HG03196 (cell line): ENCODE results near the gene BCL7A.
"Not testable (repeated sequence)": the region's sequence is repeated elsewhere in the genome, so short reads cannot be mapped to it uniquely, and the experiment has no call there.

ENCODE experiments used
- ATAC-seq: cut with Tn5 transposase; IDR thresholded peaks from one replicate; pipeline ENCODE4 v1.9.1; 2021; ENCODE audit not compliant: unreplicated experiment

BCL7A gene

DNA sequence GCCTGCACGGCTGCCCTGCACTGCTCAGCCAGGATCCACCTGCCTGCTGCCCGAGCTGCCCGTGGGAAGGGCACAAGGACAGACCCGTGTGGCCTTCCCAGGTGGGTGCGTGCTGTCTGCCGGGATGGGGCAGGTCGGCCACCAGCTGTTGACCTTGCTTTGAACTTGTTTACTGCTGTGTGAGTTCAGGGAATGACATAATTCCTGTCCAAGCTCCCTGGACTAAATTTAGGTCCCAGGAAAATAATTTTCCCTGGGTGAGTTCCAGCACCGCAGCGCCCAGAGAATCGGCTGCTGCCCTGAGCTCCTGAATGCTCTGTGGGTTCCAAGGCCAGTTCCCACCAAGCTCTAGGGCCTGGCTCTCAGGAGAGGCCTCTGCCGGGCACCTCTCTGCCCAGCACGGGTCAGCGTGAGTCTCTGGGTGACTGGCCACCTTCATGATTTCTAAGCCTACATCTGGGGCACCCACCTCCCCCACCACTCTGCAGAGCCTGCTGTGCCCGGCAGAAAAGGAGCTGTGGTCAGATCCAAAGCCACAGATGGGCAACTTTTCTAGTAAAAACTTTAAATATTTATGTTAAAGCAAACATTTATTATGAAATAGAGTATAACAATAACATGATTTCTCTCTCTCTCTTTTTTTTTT, 29.7 kb downstream of the BCL7A start:
- no peak for ATAC-seq

DNA sequence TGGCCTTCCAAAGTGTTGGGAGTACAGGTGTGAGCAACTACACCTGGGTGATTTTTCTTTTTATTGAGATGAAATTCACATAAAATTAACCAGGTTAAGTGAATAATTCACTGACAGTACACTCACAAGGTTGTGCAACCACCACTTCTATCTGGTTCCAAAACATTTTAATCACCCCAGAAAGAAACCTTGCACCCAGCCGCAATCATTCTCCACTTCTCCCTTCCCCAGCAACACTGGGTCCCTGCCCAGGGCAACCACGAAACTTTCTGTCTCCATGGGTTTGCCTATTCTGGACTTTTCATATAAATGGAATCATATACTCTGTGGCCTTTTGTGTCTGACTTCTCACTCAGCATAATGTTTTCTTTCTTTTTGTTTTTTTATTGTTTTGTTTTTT, 30.6 kb downstream of the BCL7A start:
- no peak for ATAC-seq

DNA sequence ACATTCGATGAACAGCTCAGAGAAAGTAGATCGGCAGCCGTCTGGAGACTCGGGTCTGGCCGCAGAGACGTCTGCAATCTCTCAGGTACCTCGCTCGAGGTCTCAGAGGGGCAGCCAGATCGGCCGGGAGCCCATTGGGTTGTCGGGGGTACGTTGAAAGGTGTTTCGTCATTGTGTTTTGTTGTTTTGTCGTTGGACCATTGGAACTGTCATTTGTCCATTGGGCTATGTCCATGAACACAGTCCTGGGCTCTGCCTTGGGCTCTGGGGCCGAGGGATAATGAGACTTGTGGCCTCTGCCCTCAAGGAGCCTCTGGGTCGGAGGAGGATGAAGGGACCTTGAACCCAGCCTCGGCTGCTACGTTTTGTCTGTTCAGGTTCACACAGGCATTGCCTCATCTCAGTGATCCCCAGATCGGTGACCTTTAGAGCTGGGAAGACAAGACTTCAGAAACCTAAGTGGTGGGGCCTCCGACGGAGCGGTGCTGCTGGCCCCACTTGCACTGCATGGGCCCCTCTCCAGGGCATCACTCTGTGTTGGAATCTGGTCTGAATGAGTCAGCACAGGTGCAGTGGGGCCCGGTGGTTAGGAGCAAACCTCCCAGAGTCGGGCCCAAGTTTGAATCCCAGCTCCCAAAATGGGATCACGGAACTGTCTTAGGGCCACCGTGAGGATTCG, 33.3 kb downstream of the BCL7A start:
- ATAC-seq = no peak

DNA sequence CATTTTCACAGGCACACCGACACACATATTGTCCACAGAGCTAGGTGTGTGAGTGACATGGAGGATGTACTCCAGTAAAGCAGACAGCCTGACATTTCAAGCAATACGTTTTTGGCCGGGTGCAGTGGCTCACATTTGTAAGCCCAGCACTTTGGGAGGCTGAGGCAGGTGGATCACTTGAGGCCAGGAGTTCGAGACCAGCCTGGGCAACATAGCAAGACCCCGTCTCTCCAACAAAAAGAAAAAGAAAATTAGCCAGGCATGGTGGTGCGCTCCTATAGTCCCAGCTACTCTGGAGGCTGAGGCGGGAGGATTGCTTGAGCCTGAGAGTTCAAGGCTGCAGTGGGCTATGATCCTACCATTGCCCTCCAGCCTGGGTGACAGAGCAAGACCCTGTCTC, 34.7 kb downstream of the BCL7A start:
- ATAC-seq = not testable (repeated sequence)

DNA sequence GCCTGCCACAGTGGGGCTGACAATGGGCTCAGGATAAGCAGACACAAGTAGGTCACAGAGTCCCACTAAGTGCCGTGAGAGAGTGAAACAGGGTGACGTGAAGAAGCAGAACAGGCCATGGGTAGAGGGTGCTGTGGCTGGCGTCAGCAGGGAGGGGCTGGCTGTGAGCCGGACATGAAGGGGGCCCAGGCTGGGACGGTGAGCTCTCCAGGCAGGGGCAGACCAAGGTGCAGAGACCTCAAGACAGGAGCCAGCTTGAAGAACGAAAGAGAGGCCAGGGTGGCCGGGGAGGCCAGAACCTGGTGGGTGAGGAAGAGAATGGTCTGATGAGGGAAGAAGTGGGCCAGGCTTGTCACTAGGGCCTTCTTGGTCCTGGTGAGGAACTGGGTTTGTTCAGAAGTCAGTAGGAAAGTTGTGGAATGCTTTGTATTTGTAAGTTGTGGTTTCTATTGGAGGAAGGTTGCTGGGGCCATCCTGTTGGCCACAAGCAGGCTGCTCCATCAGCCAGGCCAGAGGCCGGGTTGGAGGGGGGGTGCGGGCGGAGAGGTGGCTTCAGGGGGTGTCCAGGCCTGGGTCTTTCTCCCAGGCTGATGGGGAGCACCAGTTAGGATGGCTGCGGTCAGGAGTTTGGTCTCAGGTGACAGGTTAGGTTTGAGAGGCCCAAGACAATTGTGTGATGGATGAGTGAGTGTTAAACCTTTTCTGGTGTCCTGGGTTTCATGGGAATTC, 35.5 kb downstream of the BCL7A start:
- no peak for ATAC-seq

DNA sequence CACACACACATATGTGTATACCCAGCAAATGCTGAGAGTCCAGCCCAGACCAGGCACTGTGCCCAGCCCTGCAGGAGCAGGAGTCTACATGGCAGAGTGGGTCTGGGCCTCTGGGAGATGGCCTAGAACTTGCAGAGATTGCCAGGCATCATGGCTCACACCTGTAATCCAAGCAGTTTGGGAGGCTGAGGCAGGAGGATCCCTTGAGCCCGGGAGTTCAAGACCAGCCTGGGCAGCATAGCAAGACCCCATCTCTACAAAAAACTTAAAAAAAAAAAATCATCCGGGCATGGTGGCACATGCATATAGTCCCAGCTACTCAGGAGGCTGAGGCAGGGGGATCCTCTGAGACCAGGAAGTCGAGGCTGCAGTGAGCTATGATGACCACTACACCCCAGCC, 36.1 kb downstream of the BCL7A start:
- no peak for ATAC-seq

DNA sequence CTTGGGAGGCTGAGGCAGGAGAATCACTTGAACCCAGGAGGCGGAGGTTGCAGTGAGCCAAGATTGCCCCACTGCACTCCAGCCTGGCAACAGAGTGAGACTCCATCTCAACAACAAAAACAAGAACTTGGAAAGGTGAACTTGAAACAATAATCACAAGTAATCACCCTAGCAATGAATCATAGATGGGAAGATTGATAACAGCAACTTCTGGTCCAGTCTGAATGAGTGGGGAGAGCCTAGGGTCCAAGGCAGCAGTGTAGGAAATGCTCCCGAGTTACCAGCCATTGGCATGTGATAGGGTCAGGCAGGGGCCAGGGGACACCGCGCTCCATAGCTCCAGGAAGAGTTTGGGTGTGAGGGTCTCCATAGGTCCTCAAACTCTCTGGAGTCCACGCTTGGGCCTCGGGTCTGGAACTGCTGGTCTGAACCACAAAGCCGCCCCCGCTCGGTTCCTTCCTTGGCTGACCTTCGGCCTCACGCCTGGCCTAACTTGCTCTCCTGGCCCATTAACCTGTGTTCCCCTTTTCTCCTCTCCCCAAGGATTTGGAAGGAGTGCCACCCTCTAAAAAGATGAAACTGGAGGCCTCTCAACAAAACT, 37.0 kb downstream of the BCL7A start:
- ATAC-seq = no peak

DNA sequence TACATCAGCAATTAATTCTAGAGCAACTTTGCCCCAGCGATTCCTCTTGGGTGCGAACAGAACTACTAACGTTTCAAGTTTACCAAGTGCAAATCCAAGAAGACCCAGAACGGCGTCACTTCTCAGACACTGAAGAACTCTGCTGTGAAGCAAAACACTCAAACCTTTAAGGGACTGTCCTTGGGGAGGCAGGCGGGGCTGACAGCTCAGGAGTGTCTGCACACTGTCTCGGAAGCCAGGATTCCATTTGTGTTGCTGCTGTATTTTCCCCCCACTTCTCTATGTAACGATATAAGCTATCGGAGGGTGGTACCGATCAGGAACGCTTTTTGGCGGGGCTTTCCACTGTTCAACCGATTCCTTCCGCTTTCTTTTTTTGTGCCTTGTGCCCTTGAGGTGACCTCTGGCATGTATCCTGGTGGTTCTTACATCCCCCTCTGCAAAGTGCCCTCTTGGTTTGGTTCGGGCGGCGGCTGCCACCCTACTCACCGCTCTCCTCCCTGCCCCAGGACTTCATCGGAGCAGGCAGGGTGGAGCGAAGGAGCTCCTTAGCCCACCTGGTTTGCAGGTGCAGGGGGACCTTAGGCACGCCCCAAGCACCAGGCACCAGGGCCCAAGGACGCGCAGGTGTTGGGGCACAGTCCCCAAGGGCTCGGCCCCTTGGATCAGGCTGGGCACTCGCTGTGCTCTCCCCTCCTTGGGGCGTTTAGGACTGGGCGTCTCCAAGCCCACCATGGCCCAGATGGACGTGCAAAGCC, 37.7 kb downstream of the BCL7A start:
- ATAC-seq = no peak

DNA sequence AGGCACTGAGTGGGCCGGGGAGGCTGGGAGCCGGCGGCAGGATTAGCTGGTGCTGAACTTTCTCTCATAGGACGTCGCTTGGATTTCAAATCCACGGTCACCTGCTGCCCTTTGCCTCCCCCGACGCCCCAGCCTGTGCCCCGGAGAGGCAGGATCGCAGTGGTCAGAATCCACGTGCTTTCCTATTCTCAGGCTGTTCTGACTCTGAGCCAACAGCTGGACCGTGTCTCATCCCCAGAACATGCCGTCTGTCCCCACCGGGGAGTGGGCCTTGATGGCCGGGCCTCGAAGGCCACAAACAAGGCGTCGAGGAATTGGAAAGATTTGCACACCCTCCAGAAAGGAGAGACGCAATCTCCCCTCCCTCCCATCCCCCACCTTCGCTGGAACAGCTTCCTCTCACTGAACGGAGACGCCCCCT, 38.4 kb downstream of the BCL7A start:
- no peak for ATAC-seq

DNA sequence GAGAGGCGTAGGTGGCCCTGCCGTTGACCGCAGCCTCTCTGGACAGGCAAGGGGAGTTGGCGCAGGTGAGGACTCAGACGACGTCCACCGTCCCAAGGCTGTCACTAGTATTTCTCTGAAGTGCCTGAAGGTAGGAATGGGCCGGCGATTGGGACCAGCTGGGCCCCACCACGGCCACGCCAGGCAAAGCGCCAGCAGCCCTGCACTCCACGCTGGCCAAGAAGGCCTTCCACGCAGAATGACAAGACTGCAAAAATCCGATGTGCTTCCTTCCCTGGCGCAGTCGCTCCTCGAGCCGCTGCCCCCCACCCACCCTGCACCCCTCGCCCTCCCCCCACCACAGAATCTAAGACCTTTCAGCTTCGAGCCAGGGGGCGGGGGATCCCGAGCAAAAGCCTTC, 39.6 kb downstream of the BCL7A start:
- ATAC-seq = no peak

DNA sequence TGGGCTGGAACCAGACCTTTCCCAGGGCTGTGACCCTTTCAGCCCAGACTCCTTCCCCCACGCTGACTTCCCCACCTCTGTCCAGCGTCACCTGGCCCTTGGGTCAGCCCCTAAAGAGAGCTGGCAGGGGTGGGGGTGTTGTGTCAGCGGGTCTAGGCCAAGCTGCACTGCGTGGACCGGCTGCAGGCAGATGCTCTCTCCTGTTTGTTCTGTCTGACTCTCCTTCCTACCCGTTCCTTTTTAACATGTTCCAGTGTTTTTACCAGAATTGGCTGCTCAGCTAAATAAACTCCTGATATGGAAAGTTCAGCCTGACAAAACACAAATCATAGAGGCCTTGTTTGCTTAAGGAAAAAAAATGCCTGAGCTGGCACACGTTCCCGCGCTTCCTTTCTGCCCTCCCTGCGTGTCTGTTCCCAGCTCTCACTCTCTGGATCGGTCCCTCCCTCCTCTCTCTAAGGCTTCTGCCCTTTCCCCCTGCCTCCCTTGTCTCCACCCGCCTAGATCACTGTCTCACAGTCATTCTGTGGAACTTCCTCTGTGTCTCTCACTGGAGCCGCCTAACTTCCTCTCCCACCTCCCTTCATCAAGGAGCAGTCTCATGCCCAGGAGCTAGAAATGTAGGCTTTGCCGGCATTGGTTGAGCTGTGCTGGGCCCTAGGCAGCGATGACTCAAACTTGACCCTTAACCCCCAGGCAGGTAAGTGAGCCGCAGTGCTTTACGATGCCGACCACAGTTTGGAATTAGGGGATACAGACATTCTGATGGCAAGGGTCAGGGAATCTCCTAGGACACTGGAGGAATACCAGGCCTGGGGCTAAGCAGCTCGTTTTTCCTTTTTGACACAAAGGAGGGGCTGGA, 41.4 kb downstream of the BCL7A start:
- ATAC-seq = no peak

DNA sequence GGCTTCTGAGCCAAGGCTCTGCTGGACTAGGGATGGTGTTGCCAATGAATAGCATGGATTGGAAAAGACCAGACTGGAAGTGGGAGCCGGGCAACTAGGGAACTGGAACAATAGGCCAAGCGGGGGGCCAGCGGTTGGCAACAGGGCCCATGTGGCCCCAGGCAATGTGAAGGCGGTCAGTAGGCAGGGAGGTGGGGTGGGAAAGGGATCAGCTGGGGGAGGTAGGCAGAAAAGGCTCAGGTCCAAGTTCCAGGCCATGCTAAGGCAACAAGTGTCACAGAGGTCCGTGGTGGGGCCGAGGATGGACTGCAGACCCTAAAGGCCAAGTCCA, 42.0 kb downstream of the BCL7A start:
- ATAC-seq = no peak

DNA sequence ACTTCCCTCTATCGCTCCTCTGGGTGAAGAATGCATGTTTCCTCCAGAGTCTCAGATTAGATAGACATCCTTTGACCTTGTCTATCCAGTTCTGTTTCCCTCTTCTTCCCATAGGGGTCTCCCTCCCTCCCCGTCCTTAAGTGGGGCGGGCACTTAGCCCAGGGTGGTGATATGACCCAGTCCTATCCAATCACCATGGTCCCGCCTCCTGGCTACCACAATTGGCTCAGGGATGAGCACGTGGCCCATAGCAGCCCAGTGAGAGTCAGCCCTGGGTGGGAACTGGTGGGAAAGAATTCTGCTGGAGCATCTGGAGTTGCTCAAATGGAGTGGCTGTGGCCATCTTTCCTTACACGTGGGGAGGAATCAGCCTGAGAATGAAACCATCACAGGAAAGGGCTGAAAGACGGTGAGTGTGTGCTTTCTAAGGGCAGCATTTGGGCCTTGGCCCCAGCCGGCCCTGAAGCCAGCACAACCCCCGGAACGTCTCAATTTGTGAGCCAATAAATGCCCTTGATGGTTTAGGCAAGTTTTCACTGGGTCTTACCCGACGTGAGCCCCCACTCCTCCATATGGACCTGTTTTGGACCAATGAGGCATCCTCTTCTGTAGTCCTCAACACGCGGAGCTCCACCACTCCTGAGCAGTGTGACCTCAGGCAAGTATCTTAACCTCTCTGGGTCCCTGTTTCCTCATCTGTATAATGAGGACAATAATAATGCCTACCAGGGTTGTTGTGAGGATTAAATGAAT, 42.5 kb downstream of the BCL7A start:
- ATAC-seq = no peak

DNA sequence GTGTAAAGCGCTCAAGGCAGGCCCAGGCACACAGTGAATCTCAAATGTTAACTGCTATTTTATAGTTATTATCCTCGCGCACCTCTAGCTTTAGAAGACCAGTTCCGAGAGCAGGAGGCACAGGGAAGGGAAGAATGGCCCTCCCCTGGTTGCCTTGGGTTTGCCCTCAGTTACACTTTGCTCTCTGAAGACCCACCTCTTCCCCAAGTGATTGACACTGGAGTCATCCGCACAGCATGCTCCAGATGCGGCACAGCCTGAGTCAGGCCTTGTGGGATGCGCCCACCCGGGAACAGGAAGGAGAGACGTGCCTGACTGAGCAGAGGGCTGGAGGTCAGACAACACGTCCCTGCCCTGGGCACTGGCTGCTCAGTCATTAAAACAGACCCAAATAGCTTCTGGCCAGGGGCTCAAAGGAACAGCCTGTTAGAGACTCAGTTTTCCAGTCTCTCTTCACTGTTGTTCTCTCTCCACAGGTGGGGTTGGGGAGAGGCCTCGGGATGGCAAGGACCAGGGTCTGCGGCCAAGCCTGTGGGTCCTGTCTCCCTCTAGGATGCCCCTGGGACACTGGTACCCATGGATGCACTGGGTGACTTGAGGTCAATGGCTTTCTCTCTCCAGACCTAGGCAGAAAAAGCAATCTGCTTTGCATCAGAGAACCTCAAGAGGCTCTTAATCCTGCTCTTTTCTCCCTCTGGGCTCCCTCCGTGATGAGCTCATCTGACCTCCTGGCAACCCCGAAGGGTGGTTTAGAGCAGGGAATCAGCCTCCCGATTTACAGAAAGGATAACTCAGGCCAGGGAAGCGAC, 43.3 kb downstream of the BCL7A start:
- no peak for ATAC-seq

DNA sequence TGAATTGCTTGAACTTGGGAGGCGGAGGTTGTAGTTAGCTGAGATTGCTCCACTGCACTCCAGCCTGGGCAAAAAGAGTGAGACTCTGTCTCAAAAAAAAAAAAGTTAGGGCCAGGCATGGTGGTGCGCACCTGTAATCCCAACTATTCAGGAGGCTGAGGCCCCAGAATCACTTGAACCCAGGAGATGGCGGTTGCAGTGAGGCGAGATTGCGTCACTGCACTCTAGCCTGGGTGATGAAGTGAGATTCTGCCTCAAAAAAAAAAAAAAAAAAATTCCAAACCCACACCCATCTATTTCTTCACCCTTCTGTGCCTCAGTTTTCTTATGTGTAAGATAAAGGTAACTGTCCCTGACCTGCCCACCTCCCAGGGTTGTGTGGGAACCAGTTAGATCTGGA, 45.9 kb downstream of the BCL7A start:
- ATAC-seq = no peak

DNA sequence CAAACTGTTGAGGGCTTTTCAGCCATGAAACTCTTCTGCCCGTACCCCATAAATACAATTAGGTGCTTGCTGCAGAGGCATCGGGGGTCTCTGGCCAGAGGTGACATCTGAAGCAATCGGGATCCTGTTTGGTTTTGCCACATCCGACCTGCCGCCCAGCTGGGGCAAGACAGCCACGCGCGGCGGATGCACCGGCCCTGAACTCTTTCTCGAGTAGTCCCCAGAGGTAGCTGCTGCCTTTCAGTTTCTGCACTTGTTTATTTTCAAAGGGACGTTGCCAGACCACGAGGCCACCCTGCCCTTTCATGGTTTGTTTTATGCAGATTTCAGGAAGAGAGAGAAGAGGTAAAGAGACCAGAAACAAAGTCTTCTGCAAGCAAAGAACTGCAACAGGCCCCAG, 46.3 kb downstream of the BCL7A start:
- peak; percentile 83 for ATAC-seq

DNA sequence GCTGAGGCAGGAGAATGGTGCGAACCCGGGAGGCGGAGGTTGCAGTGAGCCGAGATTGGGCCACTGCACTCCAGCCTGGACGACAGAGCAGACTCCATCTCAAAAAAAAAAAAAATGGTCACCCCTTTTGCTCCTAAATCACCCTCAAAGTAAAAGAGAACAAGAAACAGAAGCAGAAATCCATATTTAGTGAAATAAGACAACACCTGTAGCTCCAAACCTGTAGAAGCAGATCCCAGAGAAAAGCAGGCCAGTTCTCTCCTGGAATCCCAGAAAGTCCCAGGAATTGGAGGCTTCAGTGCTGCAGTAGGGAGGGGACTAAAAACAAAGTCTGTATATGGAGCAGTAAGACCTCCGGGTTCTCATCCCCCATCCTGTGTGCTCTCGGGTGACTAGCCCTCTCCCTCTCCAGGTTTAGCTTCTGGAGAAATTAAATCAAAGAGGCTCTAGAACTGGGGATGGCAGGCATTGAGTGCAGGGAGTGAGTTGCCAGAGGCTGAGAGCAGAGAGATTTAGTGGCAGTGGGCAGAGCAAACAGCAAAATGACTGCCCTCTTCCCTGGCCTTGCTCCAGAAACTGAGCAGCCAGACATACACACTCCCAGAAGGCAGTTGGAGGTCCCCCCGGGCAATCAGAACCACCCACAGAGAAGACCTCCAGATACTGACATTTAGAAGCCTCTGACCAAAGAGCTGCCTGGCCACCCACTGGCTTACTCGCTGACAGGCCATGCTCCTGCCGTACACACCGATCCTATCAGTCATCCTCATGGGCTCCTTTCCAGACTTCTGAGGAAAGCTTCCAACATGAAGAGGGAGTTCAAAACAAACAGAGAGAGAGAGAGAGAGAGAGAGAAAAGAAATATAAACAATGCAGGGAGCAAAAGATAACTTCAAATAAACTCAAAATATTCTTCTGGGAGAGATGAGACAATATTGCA, 50.6 kb downstream of the BCL7A start:
- no peak for ATAC-seq

DNA sequence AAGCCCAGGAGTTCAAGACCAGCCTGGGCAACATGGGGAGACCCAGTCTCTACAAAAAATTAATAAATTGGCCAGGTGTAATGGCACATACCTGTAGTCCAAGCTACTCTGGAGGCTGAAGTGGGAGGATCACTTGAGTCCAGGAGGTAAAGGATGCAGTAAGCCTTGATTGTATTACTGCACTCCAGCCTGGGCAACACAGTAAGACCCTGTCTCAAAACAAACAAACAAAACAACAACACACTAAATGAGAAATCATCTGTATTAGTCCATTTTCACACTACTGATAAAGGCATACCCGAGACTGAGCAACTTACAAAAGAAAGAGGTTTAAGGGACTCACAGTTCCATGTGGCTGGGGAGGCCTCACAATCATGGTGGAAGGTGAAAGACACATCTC, 52.1 kb downstream of the BCL7A start:
- ATAC-seq = no peak
